Spinal cord (tissue), 10 donors: ENCODE measurements around the gene LOX. TPM values are rescaled to one million over a fixed set of nuclear protein-coding genes. Genes with fewer than 3 reads are reported as not detected.
A peak's percentile ranks its signal among the peaks of the same experiment; 100 is the strongest.

Source experiments
- DNase-seq, 6 donors: peaks; one replicate each; pipeline versions ENCODE4 v3.0.0 to v3.0.0-alpha.2; 2013 to 2015; ENCODE audit warnings: low spot score in 6 of 6, low read depth in 4 of 6
- H3K27ac ChIP-seq: one replicate; pipeline ENCODE4 v1.5.1; 2013; ENCODE audit warnings: low read depth, low read length, control low read depth
- H3K27me3 ChIP-seq: one replicate; pipeline ENCODE4 v1.6.1; 2013; ENCODE audit warnings: low read length; ENCODE audit not compliant: control insufficient read depth, insufficient read depth
- H3K36me3 ChIP-seq: one replicate; pipeline ENCODE4 v1.6.1; 2013; ENCODE audit warnings: low read length; ENCODE audit not compliant: control insufficient read depth, insufficient read depth
- H3K4me1 ChIP-seq: one replicate; pipeline ENCODE4 v1.6.1; 2013; ENCODE audit warnings: low read length; ENCODE audit not compliant: control insufficient read depth, insufficient read depth
- H3K4me3 ChIP-seq: one replicate; pipeline ENCODE4 v1.5.1; 2013; ENCODE audit warnings: low read depth, low read length, control low read depth
- H3K9me3 ChIP-seq: one replicate; pipeline ENCODE4 v1.6.1; 2013; ENCODE audit warnings: low read length; ENCODE audit not compliant: control insufficient read depth, insufficient read depth
- WGBS: methylation state at CpG from one replicate; pipeline ENCODE4 v1.1.5; 2013; ENCODE audit warnings: missing lambda C conversion rate; ENCODE audit not compliant: insufficient coverage; 5-methylcytosine and 5-hydroxymethylcytosine counted together
- polyA plus RNA-seq, 2 donors: library from polyadenylated mRNA; unstranded; fragments of 120-200 nt; gene quantifications; one replicate each; pipeline ENCODE4 v1.2.1, GENCODE V29; 2013; ENCODE audit not compliant: insufficient read length in 2 of 2
- total RNA-seq, 2 donors: library from RNA; depleted of rRNA in 1 of 2; stranded (reverse); fragments of 120-200 nt in 1 of 2; fragments of >200 nt in 1 of 2; gene quantifications; one replicate each; pipeline versions ENCODE4 v1.2.3 to v1.2.4, GENCODE V29; 2013 to 2014
- donor health status: healthy.

The LOX gene
- total and polyA plus RNA-seq, 4 donors: 10.0 to 88.1 (median 20.2) TPM

GRCh38 chr5:122056913-122057312 lies 21.1 kb downstream of the LOX start:
- Histone ChIP-seq H3K36me3 (no peaks in the 10 kb centered on the region), H3K27me3 (no peaks in the 10 kb centered on the region), H3K4me1 (no peaks in the 10 kb centered on the region), H3K4me3 (no peak overlapping the region), H3K27ac (no peak overlapping the region), H3K9me3 (no peaks in the 10 kb centered on the region)
- DNase-seq: no peak

- no peaks in the 10 kb centered on the region for H3K36me3 ChIP-seq
- no peaks in the 10 kb centered on the region for H3K9me3 ChIP-seq
- H3K27ac ChIP-seq: no peak overlapping the region
- DNase-seq: no peak
- WGBS: 100% methylated on average over 3 of the region's 4 CpGs
- no peaks in the 10 kb centered on the region for H3K27me3 ChIP-seq
- H3K4me1 ChIP-seq: no peaks in the 10 kb centered on the region
- H3K4me3 ChIP-seq: no peak overlapping the region
Observed at GRCh38 chr5:122054266-122054665, 23.8 kb downstream of the LOX start.

GRCh38 chr5:122053181-122054109 lies 24.6 kb downstream of the LOX start:
- H3K27me3 ChIP-seq: no peaks in the 10 kb centered on the region
- H3K36me3 ChIP-seq: no peaks in the 10 kb centered on the region
- H3K9me3 ChIP-seq: no peaks in the 10 kb centered on the region
- H3K4me1 ChIP-seq: no peaks in the 10 kb centered on the region
- no peak overlapping the region for H3K27ac ChIP-seq
- DNase-seq: no peak
- 98% methylated on average over 4 of the region's 4 CpGs for WGBS
- no peak overlapping the region for H3K4me3 ChIP-seq

GRCh38 chr5:122051569-122051968 lies 26.5 kb downstream of the LOX start:
- Histone ChIP-seq H3K27me3 (no peaks in the 10 kb centered on the region), H3K4me3 (no peak overlapping the region), H3K9me3 (no peaks in the 10 kb centered on the region), H3K4me1 (no peaks in the 10 kb centered on the region), H3K36me3 (no peaks in the 10 kb centered on the region), H3K27ac (no peak overlapping the region)
- DNase-seq: no peak
- no CpG with 5 or more reads among the region's 3 CpGs for WGBS

- H3K9me3 ChIP-seq: no peaks in the 10 kb centered on the region
- DNase-seq: no peak
- H3K36me3 ChIP-seq: no peaks in the 10 kb centered on the region
- no peaks in the 10 kb centered on the region for H3K4me1 ChIP-seq
- H3K4me3 ChIP-seq: no peak overlapping the region
- no peak overlapping the region for H3K27ac ChIP-seq
- H3K27me3 ChIP-seq: no peaks in the 10 kb centered on the region
Observed at GRCh38 chr5:122050959-122051358, 27.1 kb downstream of the LOX start.

GRCh38 chr5:122040636-122041302 lies 37.3 kb downstream of the LOX start:
- WGBS: 100% methylated on average over 1 of the region's 3 CpGs
- H3K9me3 ChIP-seq: peaks cover 5% of the 10 kb centered on the region
- H3K36me3 ChIP-seq: no peaks in the 10 kb centered on the region

GRCh38 chr5:122036326-122036725 lies 41.7 kb downstream of the LOX start:
- no peak overlapping the region for H3K4me3 ChIP-seq
- no peaks in the 10 kb centered on the region for H3K36me3 ChIP-seq
- WGBS: 88% methylated on average over 4 of the region's 4 CpGs
- no peak overlapping the region for H3K27ac ChIP-seq
- H3K9me3 ChIP-seq: no peaks in the 10 kb centered on the region
- H3K4me1 ChIP-seq: no peaks in the 10 kb centered on the region
- H3K27me3 ChIP-seq: no peaks in the 10 kb centered on the region
- DNase-seq: no peak

More at GRCh38 chr5:122040636-122041302, 37.3 kb downstream of the LOX start:
- no peak overlapping the region for H3K4me3 ChIP-seq
- no peaks in the 10 kb centered on the region for H3K27me3 ChIP-seq
- no peaks in the 10 kb centered on the region for H3K4me1 ChIP-seq
- H3K27ac ChIP-seq: no peak overlapping the region
- DNase-seq: no peak

- no peak for DNase-seq
- no peak overlapping the region for H3K27ac ChIP-seq
- WGBS: 60% methylated on average over 2 of the region's 2 CpGs
- no peaks in the 10 kb centered on the region for H3K36me3 ChIP-seq
- H3K4me1 ChIP-seq: no peaks in the 10 kb centered on the region
- H3K4me3 ChIP-seq: no peak overlapping the region
- no peaks in the 10 kb centered on the region for H3K9me3 ChIP-seq
- H3K27me3 ChIP-seq: no peaks in the 10 kb centered on the region
Observed at GRCh38 chr5:122035913-122036312, 42.1 kb downstream of the LOX start.

- Histone ChIP-seq H3K4me3 (no peak overlapping the region), H3K27me3 (no peaks in the 10 kb centered on the region), H3K27ac (no peak overlapping the region), H3K4me1 (no peaks in the 10 kb centered on the region), H3K36me3 (no peaks in the 10 kb centered on the region), H3K9me3 (no peaks in the 10 kb centered on the region)
- peak in 1 of 6 donors; percentile 24 for DNase-seq
- no CpG with 5 or more reads among the region's 2 CpGs for WGBS
Observed at GRCh38 chr5:122031836-122032235, 46.2 kb downstream of the LOX start.

- no peak for DNase-seq
- H3K27ac ChIP-seq: no peak overlapping the region
- H3K36me3 ChIP-seq: no peaks in the 10 kb centered on the region
- H3K27me3 ChIP-seq: no peaks in the 10 kb centered on the region
- H3K9me3 ChIP-seq: no peaks in the 10 kb centered on the region
- no peak overlapping the region for H3K4me3 ChIP-seq
- H3K4me1 ChIP-seq: no peaks in the 10 kb centered on the region
Observed at GRCh38 chr5:122030251-122030650, 47.8 kb downstream of the LOX start.
